A204.1 (cell line): ENCODE data around the gene ROR1.

Experiments used
- FAIRE-seq: peaks from 2 replicates; lab custom pipeline; 2012; peaks lifted over from hg19 to GRCh38; lab: Jason Lieb, UNC

ROR1 gene

GRCh38 chr1:64110924-64111777, 337.3 kb downstream of the ROR1 start:
- no peak for FAIRE-seq

DNA sequence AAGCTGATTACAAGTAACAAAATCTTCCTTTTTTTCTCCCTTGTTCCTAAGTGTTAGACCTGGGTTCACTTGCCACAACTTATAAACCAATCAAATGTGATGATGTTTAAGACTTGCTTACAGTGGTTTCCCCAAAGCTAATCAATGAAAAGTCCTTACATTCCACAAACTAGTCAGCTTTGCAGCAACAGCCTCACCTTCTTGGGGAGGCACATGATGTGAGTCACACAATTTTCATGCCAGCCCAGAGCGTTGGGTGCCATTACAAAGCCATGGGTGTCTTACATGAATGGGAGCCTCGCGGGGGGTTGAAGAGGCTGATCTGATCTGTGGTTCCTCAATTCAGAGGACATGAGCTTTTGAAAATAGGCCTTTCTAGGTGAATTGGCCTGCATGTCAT, 338.0 kb downstream of the ROR1 start:
- no peak for FAIRE-seq

DNA sequence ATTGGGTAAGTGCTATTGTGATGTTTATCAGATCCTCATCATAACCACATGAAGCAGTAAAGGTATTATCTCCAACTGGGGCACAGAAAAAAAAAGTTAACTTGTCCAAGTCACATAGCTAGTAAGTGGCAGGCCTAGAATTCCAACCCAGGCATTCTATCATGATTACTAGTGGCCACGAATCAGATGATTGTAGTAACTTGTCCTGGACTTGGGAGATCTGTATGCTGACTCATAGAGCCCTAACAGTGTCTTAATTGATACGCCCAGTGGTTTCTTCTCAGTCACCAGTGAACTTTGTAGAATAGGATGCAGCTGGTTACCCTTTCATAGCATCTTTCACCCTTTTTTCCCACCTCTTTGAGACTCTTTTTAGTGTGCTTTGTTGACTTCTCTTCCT, 338.5 kb downstream of the ROR1 start:
- FAIRE-seq, result no peak

DNA sequence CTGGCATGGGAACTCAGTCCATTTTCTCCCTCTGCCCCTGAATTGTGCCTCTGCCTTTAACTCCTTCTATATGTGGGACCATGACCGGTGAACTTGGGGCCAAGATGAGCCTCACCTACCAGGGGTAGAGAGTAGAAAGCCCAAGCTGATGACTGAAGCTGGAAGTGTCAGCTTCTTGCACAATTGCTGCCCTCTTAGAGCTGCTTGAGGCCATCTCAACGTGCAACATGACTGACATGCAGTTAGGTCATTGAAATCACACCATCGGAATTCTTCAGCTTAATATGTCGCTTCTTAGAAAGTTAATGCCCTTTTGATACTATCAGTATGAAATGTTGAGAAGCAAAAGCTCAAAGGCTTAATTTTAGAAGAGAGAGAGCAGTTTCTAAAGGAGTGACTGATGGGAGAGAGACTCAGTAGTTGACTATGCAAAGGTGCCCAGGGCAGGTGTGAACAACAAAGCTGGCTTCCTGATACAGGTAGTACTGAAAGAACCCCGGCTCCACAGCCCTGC, 340.3 kb downstream of the ROR1 start:
- no peak for FAIRE-seq

GRCh38 chr1:64116537-64116936, 342.7 kb downstream of the ROR1 start:
- no peak for FAIRE-seq

DNA sequence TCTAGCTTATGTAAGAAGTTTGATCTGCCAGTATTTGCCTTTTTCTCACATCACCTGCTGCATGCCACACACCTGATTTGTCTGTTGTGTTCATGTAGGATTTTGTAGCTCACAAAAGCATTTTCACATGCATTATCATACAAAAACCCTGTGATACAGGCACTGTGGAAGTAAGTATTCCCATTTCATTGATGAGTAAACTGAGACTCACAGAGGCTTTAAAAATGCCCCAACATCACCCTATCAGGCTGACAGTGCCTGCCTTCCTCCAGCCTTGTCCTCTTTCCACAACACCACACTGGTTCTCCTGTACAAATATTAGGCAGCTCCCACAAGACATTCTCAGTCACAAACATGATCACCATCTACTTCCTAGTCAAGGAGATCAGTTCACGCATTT, 343.7 kb downstream of the ROR1 start:
- FAIRE-seq, result no peak

DNA sequence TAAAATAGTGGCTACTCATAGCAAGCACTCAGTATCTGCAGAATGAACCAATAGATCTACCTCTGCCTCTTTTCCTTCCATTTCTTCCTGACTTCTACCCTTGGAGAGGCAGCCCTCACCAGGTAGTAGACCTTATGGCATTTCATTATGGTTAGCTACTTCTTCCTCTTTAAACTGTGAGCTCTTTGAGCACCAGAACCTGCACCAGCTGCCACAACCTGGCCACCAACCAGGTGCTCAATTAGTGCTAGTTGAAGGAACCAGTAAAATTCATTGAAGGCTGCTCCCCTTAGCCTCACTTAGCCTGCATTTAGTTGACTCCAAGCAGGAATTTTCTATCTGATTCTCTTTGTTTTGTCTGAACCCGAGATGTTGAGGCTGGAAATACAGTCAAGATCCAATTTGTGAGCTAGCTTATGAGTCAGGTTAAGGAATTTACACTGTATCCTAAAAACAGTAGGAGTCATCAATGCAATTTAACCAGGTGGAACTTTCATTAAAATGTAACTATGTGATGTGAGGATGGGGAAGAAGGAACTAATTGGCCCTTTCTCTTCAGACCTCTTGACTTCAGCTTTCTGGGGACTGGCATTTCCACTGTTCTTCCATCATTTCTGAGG, 348.1 kb downstream of the ROR1 start:
- no peak for FAIRE-seq

GRCh38 chr1:64122588-64122987, 348.8 kb downstream of the ROR1 start:
- no peak for FAIRE-seq

DNA sequence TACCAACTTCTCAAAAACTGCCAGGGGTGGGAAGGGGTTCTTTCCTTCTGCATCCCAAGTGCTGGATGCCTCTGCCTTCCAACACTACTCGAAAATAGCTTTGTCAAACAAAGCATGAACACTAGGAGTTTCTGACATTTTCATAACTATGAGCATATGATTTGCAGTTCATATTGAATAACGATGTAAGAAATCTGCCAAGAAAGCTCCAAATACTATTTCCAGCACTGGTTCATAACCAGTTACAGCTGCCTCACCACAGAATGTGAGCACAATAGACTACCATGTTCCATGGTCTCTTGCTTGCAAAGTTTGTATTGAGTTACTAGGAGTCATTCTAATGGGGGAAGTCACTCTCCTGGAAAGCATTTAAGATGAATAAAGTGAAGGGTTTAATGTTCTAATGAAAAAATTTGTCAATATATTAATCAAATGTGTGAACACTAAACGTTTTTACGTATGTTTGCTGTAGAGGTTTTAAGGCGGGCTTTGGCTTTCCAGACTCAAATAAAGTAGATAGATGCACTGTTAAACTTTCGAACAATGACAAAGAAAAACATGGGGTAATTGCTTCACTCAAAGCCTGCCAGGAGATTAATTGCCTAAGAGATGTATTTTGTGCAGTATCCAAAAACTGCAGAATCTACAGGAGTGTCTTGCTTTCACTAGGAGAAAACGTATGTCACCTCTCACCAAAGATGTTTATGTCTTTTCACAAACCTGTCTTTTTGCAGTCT, 351.1 kb downstream of the ROR1 start:
- no peak for FAIRE-seq

DNA sequence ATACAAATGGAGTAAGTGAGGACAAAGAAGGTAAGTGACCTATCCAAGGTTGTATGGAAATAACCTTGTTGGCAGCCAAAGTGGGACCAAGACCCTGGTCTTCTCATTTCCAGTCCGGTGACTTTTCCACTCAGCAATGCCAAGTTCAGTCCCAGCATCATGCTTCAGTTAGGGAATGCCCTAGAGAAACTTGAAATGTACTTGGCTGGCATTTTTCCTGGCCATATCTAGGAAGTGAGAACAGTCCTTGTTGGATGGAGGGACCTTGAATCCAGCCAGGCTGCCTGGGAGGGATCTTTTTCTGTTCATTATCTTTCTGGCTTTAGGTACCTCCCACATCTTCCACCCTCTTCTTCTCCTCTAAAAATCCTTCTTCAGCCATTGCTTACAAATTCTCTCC, 352.8 kb downstream of the ROR1 start:
- no peak for FAIRE-seq

GRCh38 chr1:64127297-64127696, 353.5 kb downstream of the ROR1 start:
- FAIRE-seq, result no peak

DNA sequence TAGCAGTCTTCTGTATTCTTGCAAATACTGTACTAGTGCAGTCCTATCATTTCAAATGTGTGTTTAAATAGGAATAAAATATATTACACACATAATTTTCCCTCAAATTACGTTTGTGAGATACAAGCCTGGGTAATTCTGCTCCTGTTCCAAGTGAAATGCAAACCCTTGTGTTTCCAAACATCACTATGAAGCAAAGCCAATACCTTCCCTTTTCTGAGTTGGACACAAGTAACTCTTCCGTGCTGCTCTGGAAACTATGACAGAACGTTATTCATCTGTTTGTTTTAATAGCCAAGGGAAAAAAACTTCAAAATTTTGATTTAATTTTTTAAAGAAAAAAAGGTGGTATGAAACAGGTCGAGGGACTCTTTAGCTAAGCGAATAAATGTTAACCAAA, 355.9 kb downstream of the ROR1 start:
- FAIRE-seq, result no peak

- no peak for FAIRE-seq
Observed at GRCh38 chr1:64131155-64131554, 357.3 kb downstream of the ROR1 start.

GRCh38 chr1:64133036-64133435, 359.2 kb downstream of the ROR1 start:
- no peak for FAIRE-seq

DNA sequence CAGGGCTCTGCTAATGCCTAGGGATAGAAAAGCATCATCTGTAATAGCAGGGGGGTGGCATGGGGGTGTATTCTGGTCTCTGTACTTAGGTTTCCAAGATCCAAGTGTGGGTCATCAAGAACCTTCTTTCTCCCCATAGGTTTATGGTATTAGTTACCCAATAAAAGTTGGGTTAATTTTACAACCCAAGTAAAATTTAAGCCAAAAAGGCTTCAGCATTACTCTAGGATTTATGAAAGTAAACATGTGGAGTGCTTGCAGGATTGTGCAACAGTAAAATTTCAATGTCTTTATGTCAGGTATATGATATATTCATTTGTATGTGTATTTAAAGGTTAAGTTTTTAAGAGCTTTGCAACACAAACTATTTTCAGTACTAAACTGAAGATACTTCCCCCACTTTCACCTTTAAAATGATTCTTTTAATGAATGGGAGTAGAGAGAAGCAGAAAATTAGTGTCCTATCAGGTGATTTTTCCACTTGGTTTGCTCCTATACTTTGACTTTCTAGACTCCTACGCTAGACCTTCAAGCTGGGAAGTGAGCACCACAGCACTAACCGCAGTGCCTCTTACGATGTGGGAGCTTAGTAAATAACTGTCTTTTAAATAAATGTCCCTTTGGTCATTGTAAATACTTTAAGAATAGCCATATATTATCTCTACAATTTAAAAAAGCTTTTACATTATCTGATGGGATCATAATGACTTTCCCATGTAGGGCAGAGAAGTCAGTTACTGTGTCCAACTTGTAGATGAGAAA, 361.8 kb downstream of the ROR1 start:
- no peak for FAIRE-seq

- no peak for FAIRE-seq
Observed at GRCh38 chr1:64136296-64136695, 362.5 kb downstream of the ROR1 start.

GRCh38 chr1:64136752-64137411, 363.1 kb downstream of the ROR1 start:
- peak; percentile 21 for FAIRE-seq

GRCh38 chr1:64137412-64137803, 363.6 kb downstream of the ROR1 start:
- no peak for FAIRE-seq

DNA sequence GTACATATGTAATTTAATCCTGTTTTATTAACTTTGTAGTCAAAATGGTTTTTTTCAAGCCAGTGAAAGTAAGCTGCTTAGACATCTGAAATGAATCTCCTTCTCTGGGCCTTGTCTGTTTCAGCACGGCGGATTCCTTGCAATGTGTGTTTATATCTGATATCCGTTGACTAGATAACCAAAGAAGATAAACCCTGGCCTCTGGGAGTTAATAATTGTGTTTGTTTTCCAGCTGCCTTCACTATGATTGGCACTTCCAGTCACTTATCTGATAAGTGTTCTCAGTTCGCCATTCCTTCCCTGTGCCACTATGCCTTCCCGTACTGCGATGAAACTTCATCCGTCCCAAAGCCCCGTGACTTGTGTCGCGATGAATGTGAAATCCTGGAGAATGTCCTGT, 366.1 kb downstream of the ROR1 start:
- no peak for FAIRE-seq

DNA sequence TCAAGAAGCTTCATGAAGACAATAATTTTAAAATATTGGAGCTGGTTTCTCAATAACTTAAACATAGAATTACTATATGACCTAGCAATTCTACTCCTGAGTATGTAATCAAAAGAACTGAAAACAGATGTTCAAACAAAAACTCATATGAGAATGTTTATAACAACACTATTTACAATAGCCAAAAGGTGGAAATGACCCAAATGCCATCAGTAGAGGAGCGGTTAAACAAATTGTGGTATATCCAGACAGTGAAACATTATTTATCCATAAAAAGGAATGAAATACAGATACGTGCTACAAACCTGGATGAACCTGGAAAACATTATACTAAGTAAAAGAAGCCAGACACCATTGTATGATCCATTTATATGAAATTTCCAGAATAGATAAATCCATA, 366.8 kb downstream of the ROR1 start:
- FAIRE-seq, result no peak

GRCh38 chr1:64147045-64147724, 373.4 kb downstream of the ROR1 start:
- FAIRE-seq, result no peak
